HFFc6 (cell line): Measurements from ENCODE around the gene NCOA3. TPM values are rescaled to one million over a fixed set of nuclear protein-coding genes. Genes with fewer than 3 reads are reported as not detected.
"Not testable (repeated sequence)": the region's sequence is repeated elsewhere in the genome, so short reads cannot be mapped to it uniquely, and the experiment has no call there.

Experiments
- DNase-seq: peaks from one replicate; pipeline ENCODE4 v3.0.0-alpha.2; 2018
- H3K27ac Mint-ChIP-seq: 2 replicates; pipeline ENCODE4 v1.8.0; 2020; ENCODE audit warnings: mild to moderate bottlenecking, mixed read lengths
- H3K27me3 Mint-ChIP-seq: 2 replicates; pipeline ENCODE4 v1.8.0; 2021; ENCODE audit warnings: mild to moderate bottlenecking, moderate library complexity, mixed read lengths; ENCODE audit not compliant: insufficient read depth
- H3K36me3 Mint-ChIP-seq: 2 replicates; pipeline ENCODE4 v1.8.0; 2021; ENCODE audit warnings: low read depth, mixed read lengths
- H3K4me1 Mint-ChIP-seq: 2 replicates; pipeline ENCODE4 v1.8.0; 2020; ENCODE audit warnings: low read depth, mixed read lengths
- H3K4me3 Mint-ChIP-seq: 2 replicates; pipeline ENCODE4 v1.8.0; 2020; ENCODE audit warnings: mild to moderate bottlenecking, moderate library complexity, mixed read lengths
- H3K9me3 Mint-ChIP-seq: 2 replicates; pipeline ENCODE4 v1.8.0; 2020; ENCODE audit warnings: mild to moderate bottlenecking, mixed read lengths
- total RNA-seq, 6 experiments: library from RNA; stranded (reverse); fragmentation: NEBNext Ultra II Directional; extraction: Animal tissue kit (Norgen Biotek cat#: 25700); gene quantifications; 2 replicates in 1 of 6; 3 replicates in 5 of 6; pipeline ENCODE4 v1.2.3, GENCODE V29; 2021
- TF ChIP-seq, protein P1 (sequence below): fragments of 200-600 bp; sonication (generic); IDR thresholded peaks from 2 replicates; pipeline ENCODE4 v1.5.0; 2021; ENCODE audit warnings: antibody characterized with exemption, mild to moderate bottlenecking

The NCOA3 gene
- total RNA-seq, 6 experiments from 2014 or later: 28.6 to 40.9 (median 32.7) TPM

DNA sequence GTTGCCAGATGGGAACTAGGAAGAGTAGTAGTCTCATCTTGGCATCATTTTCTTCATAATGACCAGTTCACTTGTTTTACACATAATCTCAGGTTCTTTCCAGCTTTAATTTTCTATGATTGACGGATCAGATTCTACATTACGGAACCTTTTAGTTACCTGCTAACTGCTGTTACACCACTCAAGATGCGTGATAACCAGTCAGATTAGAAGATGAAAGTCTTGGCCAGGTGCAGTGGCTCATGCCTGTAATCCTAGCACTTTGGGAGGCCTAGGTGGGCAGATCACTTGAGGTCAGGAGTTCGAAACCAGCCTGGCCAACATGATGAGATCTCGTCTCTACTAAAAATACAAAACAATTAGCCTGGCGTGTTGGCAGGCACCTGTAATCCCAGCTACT lies 92.5 kb downstream of the NCOA3 start:
- peaks cover 12% of the 10 kb centered on the region for H3K4me1 Mint-ChIP-seq
- no peak overlapping the region for H3K4me3 Mint-ChIP-seq
- DNase-seq: no peak
- H3K9me3 Mint-ChIP-seq: no peaks in the 10 kb centered on the region
- H3K27ac Mint-ChIP-seq: no peak overlapping the region
- no peaks in the 10 kb centered on the region for H3K36me3 Mint-ChIP-seq
- TF ChIP-seq, protein P1, sequence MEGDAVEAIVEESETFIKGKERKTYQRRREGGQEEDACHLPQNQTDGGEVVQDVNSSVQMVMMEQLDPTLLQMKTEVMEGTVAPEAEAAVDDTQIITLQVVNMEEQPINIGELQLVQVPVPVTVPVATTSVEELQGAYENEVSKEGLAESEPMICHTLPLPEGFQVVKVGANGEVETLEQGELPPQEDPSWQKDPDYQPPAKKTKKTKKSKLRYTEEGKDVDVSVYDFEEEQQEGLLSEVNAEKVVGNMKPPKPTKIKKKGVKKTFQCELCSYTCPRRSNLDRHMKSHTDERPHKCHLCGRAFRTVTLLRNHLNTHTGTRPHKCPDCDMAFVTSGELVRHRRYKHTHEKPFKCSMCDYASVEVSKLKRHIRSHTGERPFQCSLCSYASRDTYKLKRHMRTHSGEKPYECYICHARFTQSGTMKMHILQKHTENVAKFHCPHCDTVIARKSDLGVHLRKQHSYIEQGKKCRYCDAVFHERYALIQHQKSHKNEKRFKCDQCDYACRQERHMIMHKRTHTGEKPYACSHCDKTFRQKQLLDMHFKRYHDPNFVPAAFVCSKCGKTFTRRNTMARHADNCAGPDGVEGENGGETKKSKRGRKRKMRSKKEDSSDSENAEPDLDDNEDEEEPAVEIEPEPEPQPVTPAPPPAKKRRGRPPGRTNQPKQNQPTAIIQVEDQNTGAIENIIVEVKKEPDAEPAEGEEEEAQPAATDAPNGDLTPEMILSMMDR: no peak
- no peaks in the 10 kb centered on the region for H3K27me3 Mint-ChIP-seq

GRCh38 chr20:47595138-47595537 lies 93.5 kb downstream of the NCOA3 start:
- H3K27me3 Mint-ChIP-seq, H3K4me3 Mint-ChIP-seq, H3K36me3 Mint-ChIP-seq, H3K27ac Mint-ChIP-seq, DNase-seq, H3K9me3 Mint-ChIP-seq: not testable (repeated sequence)
- peaks cover 22% of the 10 kb centered on the region for H3K4me1 Mint-ChIP-seq

DNA sequence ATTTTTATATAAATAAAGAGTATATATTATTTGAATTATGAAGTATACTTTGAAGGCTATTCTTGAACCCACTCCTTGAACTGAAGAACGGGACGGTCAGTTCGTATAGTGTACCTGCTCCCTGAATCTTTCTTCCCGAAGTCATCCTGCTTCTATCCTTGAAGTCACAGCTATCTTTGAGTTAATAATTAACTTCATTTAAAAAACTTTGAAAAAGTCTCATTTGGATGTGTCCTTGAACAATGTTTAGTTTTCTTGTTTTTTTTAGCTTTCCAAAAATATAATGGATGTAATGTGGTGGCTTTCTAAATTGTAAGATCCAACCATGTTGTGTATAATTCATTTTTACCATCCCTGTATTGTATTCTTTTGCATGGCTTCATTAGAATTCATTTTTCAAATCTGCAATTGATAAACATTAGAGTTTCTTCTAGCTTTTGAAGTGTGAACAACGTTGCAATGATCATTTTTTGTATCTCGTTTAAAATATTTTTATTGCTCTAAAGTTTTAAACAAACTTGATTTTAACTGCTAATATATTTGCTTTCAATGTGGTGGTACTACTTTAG lies 94.4 kb downstream of the NCOA3 start:
- H3K36me3 Mint-ChIP-seq: no peaks in the 10 kb centered on the region
- no peak overlapping the region for H3K4me3 Mint-ChIP-seq
- no peak for DNase-seq
- no peaks in the 10 kb centered on the region for H3K9me3 Mint-ChIP-seq
- TF ChIP-seq, protein P1: no peak
- no peaks in the 10 kb centered on the region for H3K27me3 Mint-ChIP-seq
- H3K27ac Mint-ChIP-seq: no peak overlapping the region
- H3K4me1 Mint-ChIP-seq: peaks cover 22% of the 10 kb centered on the region

DNA sequence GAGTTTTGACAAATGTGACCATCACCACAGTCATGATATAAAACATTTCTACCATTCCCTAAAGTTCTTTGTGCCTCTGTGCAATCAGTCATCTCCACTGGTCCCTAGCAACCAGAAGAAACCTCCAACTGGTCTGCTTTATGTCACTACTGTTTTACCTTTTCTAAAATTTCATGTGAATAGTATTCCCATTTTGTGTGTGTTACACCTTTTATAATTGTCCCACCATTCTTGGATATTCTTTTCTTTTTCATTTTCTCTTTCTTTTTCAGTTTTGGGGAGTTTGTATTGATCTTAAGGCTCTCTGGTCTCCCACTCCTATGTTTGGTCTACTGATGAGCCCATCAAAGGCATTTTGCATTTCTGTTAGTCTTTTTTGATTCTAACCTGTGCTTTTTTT lies 95.4 kb downstream of the NCOA3 start:
- Mint-ChIP-seq H3K27me3 (no peaks in the 10 kb centered on the region), H3K4me1 (peaks cover 29% of the 10 kb centered on the region), H3K36me3 (no peaks in the 10 kb centered on the region), H3K4me3 (no peak overlapping the region), H3K27ac (0 out of 2 replicates have a peak overlapping the region, but pooled peaks have one; percentile 53), H3K9me3 (no peaks in the 10 kb centered on the region)
- TF ChIP-seq, protein P1: no peak
- DNase-seq: no peak

GRCh38 chr20:47598911-47599744 lies 97.4 kb downstream of the NCOA3 start:
- no peak for DNase-seq
- H3K27me3 Mint-ChIP-seq: peaks cover 1% of the 10 kb centered on the region; the same call in 1 of the 2 replicates
- no peaks in the 10 kb centered on the region for H3K9me3 Mint-ChIP-seq
- H3K27ac Mint-ChIP-seq: peak overlapping the region; percentile 70; the same call in 1 of the 2 replicates
- peaks cover 38% of the 10 kb centered on the region for H3K4me1 Mint-ChIP-seq
- TF ChIP-seq, protein P1: no peak
- peaks cover 8% of the 10 kb centered on the region for H3K36me3 Mint-ChIP-seq
- H3K4me3 Mint-ChIP-seq: no peak overlapping the region

DNA sequence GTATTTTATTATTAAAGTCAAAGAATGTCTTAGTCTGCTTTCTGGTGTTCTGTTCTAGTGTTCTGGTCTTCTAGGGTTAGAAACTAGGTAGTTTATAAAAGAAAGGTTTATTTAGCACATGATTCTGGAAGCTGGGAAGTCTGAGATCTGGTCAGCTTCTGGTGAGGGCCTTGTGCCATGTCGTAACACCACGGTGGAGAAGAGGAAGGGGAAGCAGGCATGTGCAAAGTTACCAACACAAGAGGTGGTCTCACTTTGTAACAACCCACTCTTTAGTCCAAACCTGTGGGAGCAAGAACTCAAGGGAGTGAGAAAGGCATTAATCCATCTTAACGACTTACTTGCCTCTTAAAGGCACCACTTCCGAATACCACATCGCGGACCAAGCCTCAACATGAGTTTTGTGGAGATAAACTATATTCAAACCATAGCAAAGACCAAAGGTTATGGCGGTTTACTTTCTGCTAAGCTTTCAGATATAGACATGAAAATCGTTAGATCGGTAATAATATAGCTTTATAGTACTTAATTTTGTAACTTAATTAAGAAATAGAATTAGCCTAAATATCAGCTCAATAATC lies 99.4 kb downstream of the NCOA3 start:
- no peak overlapping the region for H3K4me3 Mint-ChIP-seq
- no peak for DNase-seq
- peaks cover 8% of the 10 kb centered on the region for H3K36me3 Mint-ChIP-seq
- H3K4me1 Mint-ChIP-seq: peaks cover 46% of the 10 kb centered on the region
- TF ChIP-seq, protein P1: no peak
- H3K27me3 Mint-ChIP-seq: peaks cover 1% of the 10 kb centered on the region; the same call in 1 of the 2 replicates
- H3K27ac Mint-ChIP-seq: peak overlapping the region; percentile 36
- no peaks in the 10 kb centered on the region for H3K9me3 Mint-ChIP-seq
